Esophagus squamous epithelium (tissue), 4 donors: ENCODE results near the gene FAM20A.

ENCODE experiments used
- POLR2A ChIP-seq, 4 donors: fragments of 450-650 bp; IDR thresholded peaks; one replicate each; pipeline ENCODE4 v1.6.1; 2017; ENCODE audit warnings: antibody characterized with exemption in 4 of 4, mild to moderate bottlenecking in 4 of 4, moderate library complexity in 3 of 4
- TF ChIP-seq, protein P1 (sequence below), 6 experiments: fragments of 450-650 bp in 4 of 6; fragments of 200-600 bp in 2 of 6; sonication (generic) in 2 of 6; IDR thresholded peaks; one replicate each; pipeline ENCODE4 v1.5.1; 2016 to 2019; ENCODE audit warnings: antibody characterized with exemption in 6 of 6, mild to moderate bottlenecking in 4 of 6, moderate library complexity in 4 of 6

DNA sequence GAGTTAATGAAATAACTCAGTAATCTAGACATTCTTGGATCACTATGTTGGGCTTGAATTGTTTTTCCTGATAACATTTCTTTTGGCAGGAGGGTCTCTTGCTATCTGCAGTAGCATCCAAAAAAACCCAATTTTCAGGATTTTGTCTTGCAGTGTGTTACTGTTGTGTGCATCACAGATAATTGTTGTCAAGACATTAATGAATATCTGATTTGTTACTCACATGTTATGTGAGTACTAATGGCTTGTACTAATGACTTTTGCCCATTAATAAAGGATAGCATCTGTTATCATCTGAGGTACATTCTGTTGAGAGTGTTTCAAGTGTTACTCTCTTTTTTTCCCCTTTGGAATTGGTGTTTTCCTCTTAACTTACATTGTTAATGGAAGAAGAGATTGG lies 78.9 kb downstream of the FAM20A start:
- TF ChIP-seq, protein P1, sequence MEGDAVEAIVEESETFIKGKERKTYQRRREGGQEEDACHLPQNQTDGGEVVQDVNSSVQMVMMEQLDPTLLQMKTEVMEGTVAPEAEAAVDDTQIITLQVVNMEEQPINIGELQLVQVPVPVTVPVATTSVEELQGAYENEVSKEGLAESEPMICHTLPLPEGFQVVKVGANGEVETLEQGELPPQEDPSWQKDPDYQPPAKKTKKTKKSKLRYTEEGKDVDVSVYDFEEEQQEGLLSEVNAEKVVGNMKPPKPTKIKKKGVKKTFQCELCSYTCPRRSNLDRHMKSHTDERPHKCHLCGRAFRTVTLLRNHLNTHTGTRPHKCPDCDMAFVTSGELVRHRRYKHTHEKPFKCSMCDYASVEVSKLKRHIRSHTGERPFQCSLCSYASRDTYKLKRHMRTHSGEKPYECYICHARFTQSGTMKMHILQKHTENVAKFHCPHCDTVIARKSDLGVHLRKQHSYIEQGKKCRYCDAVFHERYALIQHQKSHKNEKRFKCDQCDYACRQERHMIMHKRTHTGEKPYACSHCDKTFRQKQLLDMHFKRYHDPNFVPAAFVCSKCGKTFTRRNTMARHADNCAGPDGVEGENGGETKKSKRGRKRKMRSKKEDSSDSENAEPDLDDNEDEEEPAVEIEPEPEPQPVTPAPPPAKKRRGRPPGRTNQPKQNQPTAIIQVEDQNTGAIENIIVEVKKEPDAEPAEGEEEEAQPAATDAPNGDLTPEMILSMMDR (IDR thresholded peaks at IDR 0.05): no peak
- no peak for TF ChIP-seq POLR2A (IDR thresholded peaks at IDR 0.05)
